ENCODE data around the gene MEGF9. TPM values are rescaled to one million over a fixed set of nuclear protein-coding genes. Genes with fewer than 3 reads are reported as not detected.

MEGF9 gene
- total and polyA plus RNA-seq, 7 donors: 2.0 to 12.7 (median 7.2) TPM

- Histone ChIP-seq H3K27me3 (ENCODE audit: insufficient read depth in 3 of 3, low read length in 2 of 3) (no peaks in the 10 kb centered on the region), H3K4me1 (peaks cover 20% of the 10 kb centered on the region), H3K27ac (no peak overlapping the region), H3K4me3 (no peak overlapping the region), H3K9me3 (no peaks in the 10 kb centered on the region), H3K36me3 (ENCODE audit: insufficient read depth in 1 of 2, low read depth in 1 of 2) (no peaks in the 10 kb centered on the region)
- WGBS, 3 donors: 84 to 88% (median 86%) methylated on average over 2 of the region's 2 CpGs
- no peak for DNase-seq
- no peak for ATAC-seq
- intact Hi-C loops (cut with DNase I): no loop called here
- TF ChIP-seq, protein P1, sequence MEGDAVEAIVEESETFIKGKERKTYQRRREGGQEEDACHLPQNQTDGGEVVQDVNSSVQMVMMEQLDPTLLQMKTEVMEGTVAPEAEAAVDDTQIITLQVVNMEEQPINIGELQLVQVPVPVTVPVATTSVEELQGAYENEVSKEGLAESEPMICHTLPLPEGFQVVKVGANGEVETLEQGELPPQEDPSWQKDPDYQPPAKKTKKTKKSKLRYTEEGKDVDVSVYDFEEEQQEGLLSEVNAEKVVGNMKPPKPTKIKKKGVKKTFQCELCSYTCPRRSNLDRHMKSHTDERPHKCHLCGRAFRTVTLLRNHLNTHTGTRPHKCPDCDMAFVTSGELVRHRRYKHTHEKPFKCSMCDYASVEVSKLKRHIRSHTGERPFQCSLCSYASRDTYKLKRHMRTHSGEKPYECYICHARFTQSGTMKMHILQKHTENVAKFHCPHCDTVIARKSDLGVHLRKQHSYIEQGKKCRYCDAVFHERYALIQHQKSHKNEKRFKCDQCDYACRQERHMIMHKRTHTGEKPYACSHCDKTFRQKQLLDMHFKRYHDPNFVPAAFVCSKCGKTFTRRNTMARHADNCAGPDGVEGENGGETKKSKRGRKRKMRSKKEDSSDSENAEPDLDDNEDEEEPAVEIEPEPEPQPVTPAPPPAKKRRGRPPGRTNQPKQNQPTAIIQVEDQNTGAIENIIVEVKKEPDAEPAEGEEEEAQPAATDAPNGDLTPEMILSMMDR (IDR thresholded peaks at IDR 0.05): no peak
Measured at GRCh38 chr9:120697448-120697847, 16.8 kb downstream of the MEGF9 start.

DNA sequence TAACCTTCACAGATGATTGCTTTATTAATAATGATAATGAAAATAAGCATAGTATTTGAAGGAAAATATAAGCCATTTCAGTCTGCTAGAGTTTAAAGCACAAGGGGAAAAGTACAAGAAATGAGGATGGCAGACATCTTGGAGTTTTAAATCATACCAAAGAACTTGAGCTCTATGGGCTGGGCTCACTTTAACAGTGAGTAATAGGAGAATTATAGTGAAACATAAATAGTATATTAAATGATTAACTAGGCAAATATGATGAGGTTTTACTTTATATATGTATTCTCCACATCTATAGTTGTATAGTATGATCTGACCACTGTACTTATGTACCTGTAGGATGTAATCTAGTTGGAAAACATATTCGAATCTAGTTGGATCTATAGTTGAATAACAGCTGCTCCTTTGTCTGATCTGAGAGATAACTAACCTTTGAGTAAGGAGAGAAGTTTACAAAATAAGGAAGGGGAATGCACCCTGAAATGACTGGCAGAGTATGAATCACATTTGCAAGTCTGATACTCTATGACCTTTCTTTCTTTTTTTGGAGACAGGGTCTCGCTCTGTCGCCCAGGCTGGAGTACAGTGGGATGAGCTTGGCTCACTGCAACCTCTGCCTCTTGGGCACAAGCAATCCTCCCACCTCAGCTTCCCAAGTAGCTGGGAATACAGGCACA, 17.6 kb downstream of the MEGF9 start:
- no peak for ATAC-seq
- intact Hi-C loops (cut with DNase I): no loop called here
- DNase-seq: no peak
- TF ChIP-seq, protein P1 (IDR thresholded peaks at IDR 0.05): no peak
- Histone ChIP-seq H3K27me3 (ENCODE audit: insufficient read depth in 3 of 3, low read length in 2 of 3) (no peaks in the 10 kb centered on the region), H3K27ac (no peak overlapping the region), H3K36me3 (ENCODE audit: insufficient read depth in 1 of 2, low read depth in 1 of 2) (no peaks in the 10 kb centered on the region), H3K9me3 (no peaks in the 10 kb centered on the region), H3K4me1 (peaks cover 20% of the 10 kb centered on the region), H3K4me3 (no peak overlapping the region)
- WGBS, 3 donors: 72 to 92% (median 72%) methylated on average over 3 of the region's 3 CpGs

- ATAC-seq: no peak
- Histone ChIP-seq H3K36me3 (ENCODE audit: insufficient read depth in 1 of 2, low read depth in 1 of 2) (no peaks in the 10 kb centered on the region), H3K27ac (no peak overlapping the region), H3K4me1 (peaks cover 20% of the 10 kb centered on the region), H3K9me3 (no peaks in the 10 kb centered on the region), H3K27me3 (ENCODE audit: insufficient read depth in 3 of 3, low read length in 2 of 3) (no peaks in the 10 kb centered on the region), H3K4me3 (no peak overlapping the region)
- no peak for DNase-seq
- TF ChIP-seq, protein P1 (IDR thresholded peaks at IDR 0.05): no peak
- intact Hi-C loops (cut with DNase I): no loop called here
Measured at GRCh38 chr9:120694559-120694958, 19.7 kb downstream of the MEGF9 start.

DNA sequence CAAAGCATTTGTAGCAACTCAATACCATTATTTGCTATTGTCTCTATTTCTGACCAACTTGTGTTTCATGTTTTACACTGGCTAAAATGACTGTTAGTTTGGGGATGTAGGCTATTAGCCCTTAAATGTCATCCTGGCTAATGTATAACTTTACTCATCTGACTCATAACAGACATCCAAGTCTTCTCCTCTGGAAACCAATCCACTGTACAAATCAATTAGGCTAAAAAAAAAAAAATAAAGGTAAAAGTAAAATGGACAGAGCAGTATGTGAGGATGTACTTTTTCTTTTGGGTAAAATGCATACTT, 20.6 kb downstream of the MEGF9 start:
- H3K27ac ChIP-seq: no peak overlapping the region
- H3K4me3 ChIP-seq: no peak overlapping the region
- H3K4me1 ChIP-seq: peaks cover 20% of the 10 kb centered on the region
- ATAC-seq: no peak
- intact Hi-C loops (cut with DNase I): no loop called here
- no peaks in the 10 kb centered on the region for H3K9me3 ChIP-seq
- no peaks in the 10 kb centered on the region for H3K27me3 ChIP-seq (ENCODE audit: insufficient read depth in 3 of 3, low read length in 2 of 3)
- TF ChIP-seq, protein P1 (IDR thresholded peaks at IDR 0.05): no peak
- no peaks in the 10 kb centered on the region for H3K36me3 ChIP-seq (ENCODE audit: insufficient read depth in 1 of 2, low read depth in 1 of 2)
- no peak for DNase-seq

All from psoas muscle (tissue), 8 donors.